Left hindlimb (tissue), 1 donor: Measurements from ENCODE around the gene RCAN2.
"Not testable (repeated sequence)": the region's sequence is repeated elsewhere in the genome, so short reads cannot be mapped to it uniquely, and the experiment has no call there.

Source experiments
- DNase-seq: peaks from one replicate; pipeline ENCODE4 v3.0.0-alpha.2; 2018

The RCAN2 gene

GRCh38 chr6:46381057-46381456, 110.2 kb downstream of the RCAN2 start:
- no peak for DNase-seq

- no peak for DNase-seq
Measured at GRCh38 chr6:46380152-46380807, 111.0 kb downstream of the RCAN2 start.

- DNase-seq: no peak
Measured at GRCh38 chr6:46378882-46379416, 112.3 kb downstream of the RCAN2 start.

- DNase-seq: no peak
Measured at GRCh38 chr6:46378161-46378881, 112.9 kb downstream of the RCAN2 start.

- DNase-seq: no peak
Measured at GRCh38 chr6:46377209-46377608, 114.0 kb downstream of the RCAN2 start.

- DNase-seq: no peak
Measured at GRCh38 chr6:46376562-46377061, 114.6 kb downstream of the RCAN2 start.

GRCh38 chr6:46370622-46371021, 120.6 kb downstream of the RCAN2 start:
- DNase-seq: no peak

GRCh38 chr6:46368169-46368536, 123.1 kb downstream of the RCAN2 start:
- DNase-seq: no peak

- DNase-seq: no peak
Measured at GRCh38 chr6:46367354-46368168, 123.7 kb downstream of the RCAN2 start.

GRCh38 chr6:46366190-46366900, 124.9 kb downstream of the RCAN2 start:
- no peak for DNase-seq

GRCh38 chr6:46357591-46357990, 133.7 kb downstream of the RCAN2 start:
- no peak for DNase-seq

GRCh38 chr6:46356543-46356942, 134.7 kb downstream of the RCAN2 start:
- no peak for DNase-seq

GRCh38 chr6:46353528-46353927, 137.7 kb downstream of the RCAN2 start:
- no peak for DNase-seq

- DNase-seq: no peak
Measured at GRCh38 chr6:46352541-46353268, 138.5 kb downstream of the RCAN2 start.

- no peak for DNase-seq
Measured at GRCh38 chr6:46350714-46351113, 140.5 kb downstream of the RCAN2 start.

GRCh38 chr6:46347669-46348068, 143.6 kb downstream of the RCAN2 start:
- DNase-seq: no peak

- DNase-seq: no peak
Measured at GRCh38 chr6:46340246-46340645, 151.0 kb downstream of the RCAN2 start.

GRCh38 chr6:46338131-46338530, 153.1 kb downstream of the RCAN2 start:
- no peak for DNase-seq

GRCh38 chr6:46334442-46334841, 156.8 kb downstream of the RCAN2 start:
- no peak for DNase-seq

GRCh38 chr6:46333481-46333880, 157.8 kb downstream of the RCAN2 start:
- no peak for DNase-seq

GRCh38 chr6:46332448-46332847, 158.8 kb downstream of the RCAN2 start:
- not testable (repeated sequence) for DNase-seq

GRCh38 chr6:46331461-46331860, 159.8 kb downstream of the RCAN2 start:
- no peak for DNase-seq
